SK-N-SH (cell line): ENCODE results near the gene RAP1GAP.

Experiments
- CTCF ChIP-seq: fragments of 200-600 bp; sonication (generic); IDR thresholded peaks from 2 replicates; pipeline ENCODE4 v1.6.1; 2017; ENCODE audit warnings: antibody characterized with exemption, mild to moderate bottlenecking, moderate library complexity
- TCF12 ChIP-seq: IDR thresholded peaks from 2 replicates; pipeline ENCODE4 v1.4.0; 2012

- no peak for TF ChIP-seq CTCF
- no peak for TF ChIP-seq TCF12
These were observed 33.6 kb upstream of the RAP1GAP start for GRCh38 chr1:21702780-21703179.
